GM18858 (cell line): Measurements from ENCODE around the gene HIPK2.

Experiments
- ATAC-seq: cut with Tn5 transposase; IDR thresholded peaks from one replicate; pipeline ENCODE4 v1.9.1; 2021; ENCODE audit not compliant: unreplicated experiment

HIPK2 gene

DNA sequence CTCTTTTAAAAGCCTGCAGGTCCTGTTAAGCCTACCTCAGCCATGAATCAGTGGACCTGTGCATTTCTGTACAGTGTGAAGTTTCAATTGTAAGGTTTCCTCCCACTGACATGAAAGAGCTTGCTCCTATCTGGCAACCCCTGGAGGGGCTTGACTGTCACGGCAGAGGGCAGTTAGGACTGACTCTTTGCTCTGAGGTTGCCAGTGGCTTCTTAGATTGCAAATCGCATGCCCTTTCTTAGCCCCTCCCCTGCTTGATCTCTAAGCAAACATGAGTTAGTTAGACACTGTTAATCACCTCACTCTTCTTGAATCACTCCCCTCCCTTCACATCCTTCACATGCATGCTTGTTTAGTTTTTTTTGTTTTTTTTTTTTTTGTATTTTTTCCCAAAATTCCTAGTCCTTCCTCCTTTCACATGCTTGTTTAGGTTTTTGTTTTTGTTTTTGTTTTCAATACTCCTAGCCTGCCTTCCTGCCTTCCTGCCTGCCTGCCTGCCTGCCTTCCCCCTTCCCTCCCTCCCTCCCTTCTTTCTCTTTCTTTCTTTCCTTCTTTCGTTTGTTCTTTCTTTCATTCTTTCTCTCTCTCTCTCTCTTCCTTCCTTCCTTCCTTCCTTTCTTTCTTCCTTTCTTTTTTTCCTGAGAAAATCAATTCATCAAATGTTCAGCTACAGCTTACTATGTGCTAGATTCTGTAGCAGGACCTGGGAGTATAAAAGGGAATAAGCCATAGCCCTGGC, 6.0 kb upstream of the HIPK2 start:
- ATAC-seq = no peak

DNA sequence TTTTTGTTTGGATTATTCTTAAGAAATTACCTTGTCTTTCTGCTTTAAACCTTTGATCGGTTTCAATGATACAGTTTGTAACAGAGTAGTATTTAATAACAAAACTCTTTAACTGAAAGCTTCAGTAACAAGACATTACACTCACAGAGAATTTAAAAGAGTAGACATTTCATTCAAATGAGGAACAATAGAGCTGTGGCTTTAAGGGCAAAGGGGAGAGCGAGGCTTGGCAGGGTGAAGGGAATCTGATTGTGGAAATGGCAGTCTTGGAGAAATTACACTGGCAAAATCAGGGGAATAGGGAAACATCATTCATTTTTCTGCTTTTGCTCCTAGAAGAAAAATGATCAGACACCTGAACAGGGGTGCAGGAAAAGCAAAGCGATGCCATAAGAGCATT, 5.1 kb upstream of the HIPK2 start:
- ATAC-seq = no peak

DNA sequence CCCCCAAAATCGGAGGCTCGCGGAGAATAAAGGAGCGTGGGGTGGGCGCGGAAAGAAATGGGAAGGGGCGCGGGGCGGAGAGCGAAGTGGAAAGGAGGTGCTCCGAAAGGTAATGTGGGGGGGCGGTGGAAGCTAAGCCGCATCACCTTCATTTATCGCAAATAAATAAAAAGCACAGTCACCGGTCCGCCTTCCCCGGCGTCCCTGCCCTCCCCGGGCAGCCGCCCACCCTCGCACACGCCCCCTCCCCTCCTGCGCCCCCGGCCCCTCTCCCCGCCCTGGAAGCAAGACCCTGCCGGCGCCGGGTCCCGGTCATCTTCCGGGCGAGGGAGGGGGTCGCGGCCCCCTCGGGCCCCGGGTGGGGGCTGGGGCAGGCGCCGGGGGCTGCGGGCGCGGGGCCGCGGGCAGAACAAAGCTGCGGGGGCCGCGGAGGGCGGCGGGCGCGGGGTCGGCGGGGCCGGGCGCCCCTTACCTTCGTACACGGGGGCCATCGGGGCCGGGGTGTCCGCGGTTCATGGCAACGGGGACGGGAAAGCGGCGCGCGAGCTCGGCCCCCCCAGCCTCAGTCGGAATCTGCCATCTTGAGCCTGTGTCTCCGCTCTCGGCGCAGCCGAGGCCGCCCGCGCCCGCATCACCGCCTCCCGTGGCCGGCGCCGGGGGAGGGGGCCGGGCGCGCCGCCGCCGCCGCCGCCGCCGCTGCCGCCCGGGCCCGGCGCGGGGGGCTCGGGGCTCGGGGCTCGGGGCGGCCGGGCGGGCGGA, 486 bp downstream of the HIPK2 start:
- ATAC-seq = no peak

DNA sequence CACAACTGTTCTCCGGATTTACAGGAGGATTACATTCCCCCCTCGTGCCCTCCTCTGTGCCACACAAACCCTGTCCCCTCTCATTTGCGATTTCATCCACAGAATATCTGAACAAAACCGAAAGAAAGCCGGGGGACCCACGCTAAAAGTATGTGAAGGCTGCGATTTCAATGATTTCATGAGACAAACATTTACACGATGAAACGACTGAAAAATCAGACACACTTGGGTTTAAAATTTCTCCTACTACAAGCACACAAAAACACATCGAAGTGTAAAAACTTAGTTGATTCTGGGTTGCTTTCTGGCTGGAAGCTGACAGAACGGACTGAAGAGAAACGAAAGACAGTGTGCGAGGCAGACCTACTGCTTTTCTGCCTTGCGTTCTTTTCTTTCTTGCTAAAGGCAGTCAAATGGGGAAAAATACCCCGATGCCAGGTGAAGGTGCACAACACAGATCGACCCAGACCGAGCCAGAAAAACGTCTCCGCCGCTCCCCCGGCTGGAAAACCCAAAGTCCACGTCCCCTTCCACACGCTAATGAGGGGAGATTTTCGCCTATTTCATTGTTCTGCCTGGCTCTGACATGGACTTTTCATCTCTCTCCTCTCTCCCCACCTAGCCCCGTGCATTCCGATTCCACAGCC, 1.2 kb downstream of the HIPK2 start:
- ATAC-seq = no peak

DNA sequence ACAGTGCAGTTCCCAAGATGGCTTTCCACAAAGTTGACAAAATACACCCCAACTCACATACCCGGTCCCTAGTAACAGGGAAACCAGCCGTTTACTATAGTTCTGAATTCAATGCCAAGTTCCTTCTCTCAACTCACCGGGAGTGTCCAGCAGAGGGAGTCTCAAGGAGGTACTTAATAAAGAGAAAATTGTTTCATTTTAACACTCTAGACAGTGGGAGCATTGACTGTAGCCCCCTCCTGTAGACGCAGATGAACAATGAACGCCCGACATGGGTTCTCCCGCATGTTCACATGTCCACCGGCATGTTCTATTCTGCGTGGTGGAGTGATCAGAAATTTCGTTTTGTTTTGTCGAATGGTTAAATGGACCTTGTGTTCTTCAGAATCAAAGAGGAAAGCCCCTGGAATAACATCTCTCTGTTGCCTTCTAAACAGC, 1.9 kb downstream of the HIPK2 start:
- ATAC-seq = peak; percentile 37

DNA sequence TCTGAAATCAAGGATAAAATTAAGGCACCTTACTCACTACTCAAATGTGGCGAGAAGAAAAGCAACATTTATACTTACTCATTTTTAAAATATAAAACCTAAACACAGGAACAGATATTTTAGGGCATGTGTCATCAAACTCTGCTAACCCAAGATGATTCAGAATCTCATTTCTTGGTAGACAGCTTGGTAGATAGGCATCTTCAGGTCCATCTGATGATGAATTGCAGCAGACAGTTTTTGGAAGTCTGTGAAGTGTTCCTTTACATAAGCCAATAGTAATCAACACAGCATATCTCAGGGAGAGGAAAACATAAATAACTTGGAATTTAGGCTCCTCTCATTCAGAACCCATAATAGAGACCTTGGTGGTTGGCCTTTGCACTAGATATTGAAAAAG, 3.4 kb downstream of the HIPK2 start:
- ATAC-seq = no peak

DNA sequence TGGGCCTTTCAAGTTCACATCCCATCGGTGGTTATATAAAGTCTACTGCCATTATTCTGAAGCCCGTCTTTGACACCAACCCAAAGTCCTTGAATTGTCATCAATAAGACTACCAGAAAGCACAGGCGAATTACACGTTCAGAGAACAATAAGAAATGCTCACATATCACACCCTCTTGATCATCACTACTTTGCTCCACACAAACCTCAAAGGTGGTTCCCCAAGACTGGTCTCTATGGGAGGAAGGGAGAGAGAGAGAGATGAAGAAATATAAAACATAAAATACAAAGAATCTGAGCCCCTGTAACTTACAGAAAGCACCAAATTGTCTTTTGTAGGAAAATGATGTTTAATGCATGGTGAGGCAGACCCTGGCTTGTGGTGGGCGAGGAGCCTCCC, 4.4 kb downstream of the HIPK2 start:
- no peak for ATAC-seq

DNA sequence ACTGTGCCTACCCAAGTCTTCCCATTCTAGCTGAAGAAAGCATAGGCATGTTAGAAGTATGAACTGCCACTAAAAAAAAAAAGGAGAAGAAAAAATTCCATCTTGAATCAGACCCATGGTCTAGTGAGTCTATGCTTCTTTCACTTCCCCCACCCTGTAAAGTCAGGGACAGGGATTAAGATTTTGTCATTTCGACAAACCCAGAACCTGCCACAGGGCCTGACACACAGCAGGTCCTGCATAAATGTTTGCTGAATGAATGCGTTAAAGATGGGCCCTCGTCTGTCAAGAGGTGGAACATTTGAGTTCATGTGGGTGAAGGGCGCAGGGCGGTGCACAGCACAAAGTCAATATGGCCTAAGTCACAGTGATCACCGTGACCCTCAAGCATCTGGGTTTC, 4.9 kb downstream of the HIPK2 start:
- ATAC-seq = no peak

DNA sequence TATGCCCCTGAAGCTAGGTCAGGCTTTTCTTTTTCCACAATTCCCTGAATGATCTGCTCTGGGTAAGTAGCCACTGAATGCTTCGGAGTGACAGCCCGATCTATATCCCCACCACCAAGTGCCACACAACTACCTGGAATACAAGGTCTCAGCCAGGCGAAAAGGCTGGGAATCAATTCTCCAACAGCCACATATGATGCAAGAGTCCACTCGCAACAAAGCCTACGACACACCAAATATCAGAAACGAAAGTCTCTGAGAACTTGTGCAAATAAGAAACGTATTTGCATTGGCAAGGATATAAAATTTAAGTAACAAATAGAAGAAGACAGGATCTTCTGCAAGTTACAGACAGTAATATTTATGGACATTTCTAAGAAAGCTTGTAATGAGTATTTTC, 5.7 kb downstream of the HIPK2 start:
- ATAC-seq = no peak

DNA sequence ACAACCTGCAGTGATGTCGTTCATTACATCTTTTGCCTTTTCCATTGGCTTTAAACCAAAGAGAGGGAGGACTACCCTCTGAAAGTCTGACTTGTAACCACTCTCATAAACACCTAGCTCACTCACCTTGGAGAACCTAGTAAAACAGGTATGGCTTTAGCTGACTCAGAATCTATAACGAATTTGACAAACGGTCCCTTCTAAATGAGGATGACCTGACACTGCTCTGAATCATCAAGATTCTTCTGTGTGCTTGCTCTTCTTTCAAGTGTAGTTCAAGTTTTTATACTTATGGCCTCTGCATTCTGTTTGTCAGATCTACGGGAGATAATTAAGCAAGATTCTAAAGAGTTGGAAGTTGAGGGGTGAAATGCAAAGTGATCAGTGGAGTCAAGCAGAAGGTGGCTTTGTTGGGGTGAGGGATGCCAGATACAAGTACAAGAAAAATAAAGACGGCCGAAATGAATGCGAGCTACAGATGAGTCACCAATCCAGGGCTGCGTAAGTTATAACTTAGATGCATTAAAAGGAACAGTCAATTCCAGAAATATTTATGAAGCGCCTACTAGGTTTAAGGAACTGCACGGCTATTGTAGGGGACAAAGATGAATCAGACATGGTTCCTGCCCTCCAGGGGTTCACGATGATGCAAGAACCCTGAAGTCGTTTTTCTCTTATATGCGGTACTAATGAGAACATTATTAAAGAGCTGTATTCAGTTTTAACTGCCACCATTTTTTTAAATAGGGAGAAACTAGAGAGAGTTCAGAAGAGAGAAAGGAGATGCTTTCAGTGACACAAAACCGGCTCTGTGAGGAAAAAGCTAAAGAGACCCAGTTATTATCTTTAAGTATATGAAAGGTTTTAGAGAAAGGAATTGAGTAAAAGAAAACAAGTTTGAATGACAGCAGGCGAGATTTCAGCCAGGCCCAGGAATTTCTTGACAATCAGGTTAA, 6.5 kb downstream of the HIPK2 start:
- no peak for ATAC-seq

DNA sequence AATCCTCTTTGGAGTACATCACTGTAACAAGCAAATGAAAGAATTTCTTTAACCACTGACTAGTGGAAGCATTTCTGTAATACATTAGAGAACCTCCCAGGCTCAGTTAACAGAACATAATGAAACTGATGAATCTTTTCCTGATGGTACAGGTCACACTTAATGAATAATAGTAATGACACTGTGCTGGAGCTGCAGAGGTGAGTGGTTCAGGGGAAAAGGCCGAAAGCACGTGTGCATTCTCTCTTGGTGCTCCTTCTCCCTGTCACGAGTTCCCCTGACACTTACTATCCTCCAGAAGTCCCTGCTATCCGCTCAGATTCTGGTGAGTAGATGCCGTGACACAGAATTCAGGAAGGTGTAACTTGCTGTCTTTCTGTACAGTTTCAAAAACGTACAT, 8.0 kb downstream of the HIPK2 start:
- no peak for ATAC-seq

DNA sequence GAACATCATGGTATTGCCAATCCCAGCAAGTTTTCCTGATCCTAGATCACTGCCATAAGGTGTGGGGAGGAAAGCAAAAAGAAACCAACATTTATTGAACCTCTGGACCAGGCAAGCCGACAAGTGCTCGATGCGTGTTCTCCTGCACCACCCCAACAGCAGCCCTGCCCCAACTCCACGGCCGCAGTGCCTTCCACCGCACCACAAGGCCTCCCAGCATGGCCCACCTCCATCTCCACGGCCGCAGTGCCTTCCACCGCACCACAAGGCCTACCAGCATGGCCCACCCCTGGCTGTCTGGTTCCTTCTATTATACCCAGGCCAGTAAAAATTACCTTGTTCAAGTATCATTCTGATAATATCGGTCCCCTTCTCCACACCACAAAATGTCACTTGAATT, 8.7 kb downstream of the HIPK2 start:
- ATAC-seq = no peak

DNA sequence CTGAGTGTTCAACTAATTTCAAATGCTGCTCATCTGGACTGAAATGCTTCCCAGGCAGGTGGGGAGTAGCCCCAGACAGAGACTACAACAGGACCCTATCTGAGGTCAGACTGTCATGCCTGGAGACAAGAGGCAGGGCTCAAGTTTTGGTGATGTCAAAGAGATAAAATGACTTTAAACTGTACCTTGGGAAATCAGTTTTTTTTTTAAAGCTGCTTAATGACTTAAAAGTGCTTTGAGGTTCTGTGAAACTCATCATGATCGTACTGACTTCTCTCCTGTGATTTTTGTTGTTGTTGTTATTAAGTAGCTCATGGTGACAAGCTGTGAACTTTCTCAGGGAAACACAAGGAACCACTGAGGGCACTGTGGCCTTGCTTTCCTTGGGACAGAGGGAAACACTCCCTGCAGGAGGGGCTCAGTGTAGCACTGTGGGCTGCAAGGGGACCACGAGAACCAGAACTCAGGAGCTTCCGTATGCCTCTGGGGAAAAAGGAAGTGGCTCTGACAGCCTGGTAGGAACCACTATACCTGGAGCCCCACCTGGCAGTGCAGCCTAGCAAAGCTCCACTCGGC, 9.5 kb downstream of the HIPK2 start:
- ATAC-seq = no peak

DNA sequence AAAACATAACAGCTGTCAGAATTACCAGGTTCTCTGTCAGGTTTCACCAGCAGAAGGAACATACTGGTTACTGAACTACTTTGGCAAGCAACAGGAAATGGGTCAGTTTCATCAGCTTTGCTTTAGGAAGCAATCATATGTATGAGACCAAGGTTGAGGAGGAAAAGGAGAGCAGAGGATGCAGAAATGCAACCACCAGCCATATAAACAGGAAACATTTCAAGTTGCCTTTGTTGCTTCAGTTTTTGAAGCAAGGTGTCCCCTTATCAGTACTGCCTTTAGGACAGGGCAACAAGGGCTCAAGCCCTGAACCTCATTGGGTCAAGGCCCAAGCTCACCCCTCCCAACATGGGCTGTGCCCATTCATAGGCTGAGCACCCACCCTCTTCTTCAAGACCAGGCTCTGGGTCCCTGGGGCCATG, 10.2 kb downstream of the HIPK2 start:
- peak; percentile 90 for ATAC-seq

DNA sequence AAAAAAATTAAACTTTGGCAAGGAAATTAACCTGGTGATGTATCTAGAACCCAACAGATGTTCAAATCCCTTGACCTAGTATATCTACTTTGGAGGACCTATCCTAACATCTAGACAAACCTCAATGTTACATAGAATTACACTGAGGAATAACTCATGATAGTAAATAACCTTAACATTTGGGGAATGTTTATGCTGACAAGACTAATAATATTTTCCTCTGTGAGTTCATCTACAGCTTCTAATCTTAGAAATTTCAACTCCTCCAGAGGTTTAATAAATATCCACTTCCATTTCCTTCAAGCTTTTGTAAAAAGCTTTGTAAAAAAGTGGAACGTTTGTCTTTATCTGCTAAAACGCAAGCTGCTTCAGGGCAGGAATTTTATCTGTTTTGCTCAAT, 12.7 kb downstream of the HIPK2 start:
- ATAC-seq = no peak

DNA sequence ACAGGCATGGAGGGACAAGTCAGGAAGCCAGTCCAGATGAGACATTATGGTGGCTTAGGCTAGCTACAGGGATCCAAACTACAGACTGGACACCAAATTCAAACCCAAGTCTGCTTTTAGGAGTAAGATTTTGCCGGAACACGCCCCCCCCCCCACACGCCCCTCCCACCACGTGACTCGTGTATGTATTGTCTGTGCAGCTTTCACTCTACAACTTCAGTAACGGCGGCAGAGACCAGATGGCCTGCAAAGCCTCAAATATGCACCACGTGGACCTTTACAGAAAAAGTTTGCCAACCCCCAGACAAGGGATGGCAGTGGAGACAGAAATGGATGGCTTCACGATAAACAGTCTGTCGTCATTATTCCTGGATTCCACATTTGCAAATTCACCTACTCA, 14.5 kb downstream of the HIPK2 start:
- ATAC-seq = no peak

DNA sequence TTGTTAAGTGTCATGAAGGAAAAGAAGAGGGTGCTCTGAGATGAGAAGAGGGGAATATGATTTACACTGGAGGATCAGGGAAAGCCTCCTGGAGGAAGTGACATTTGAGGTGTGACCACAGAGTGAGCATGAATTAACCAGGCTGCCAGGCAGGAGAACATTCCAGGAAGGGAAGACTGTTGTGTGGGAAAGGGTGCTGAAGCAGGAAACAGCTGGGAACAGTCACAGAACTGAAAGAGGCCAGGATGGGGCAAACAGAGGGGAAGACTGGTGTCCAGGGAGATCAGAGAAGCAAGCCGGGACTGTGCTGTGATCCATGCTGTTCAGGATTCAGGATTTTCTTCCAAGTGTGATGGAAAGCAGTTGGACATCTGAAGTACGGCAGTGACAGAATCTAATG, 14.9 kb downstream of the HIPK2 start:
- ATAC-seq = no peak

DNA sequence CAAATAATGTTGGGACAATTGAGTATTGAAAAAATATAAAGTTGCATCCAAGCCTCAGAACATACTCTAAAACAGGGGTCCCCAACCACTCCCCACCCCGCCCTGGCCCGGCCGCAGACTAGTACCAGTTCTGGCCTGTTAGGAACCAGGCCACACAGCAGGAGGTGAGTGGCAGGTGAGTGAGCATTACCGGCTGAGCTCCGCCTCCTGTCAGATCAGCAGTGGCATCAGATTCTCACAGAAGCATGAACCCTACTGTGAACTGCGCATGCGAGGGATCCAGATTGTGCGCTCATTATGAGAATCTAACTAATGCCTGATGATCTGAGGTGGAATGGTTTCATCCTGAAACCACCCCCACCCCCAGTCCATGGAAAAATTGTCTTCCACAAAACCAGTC, 19.4 kb downstream of the HIPK2 start:
- ATAC-seq = no peak

DNA sequence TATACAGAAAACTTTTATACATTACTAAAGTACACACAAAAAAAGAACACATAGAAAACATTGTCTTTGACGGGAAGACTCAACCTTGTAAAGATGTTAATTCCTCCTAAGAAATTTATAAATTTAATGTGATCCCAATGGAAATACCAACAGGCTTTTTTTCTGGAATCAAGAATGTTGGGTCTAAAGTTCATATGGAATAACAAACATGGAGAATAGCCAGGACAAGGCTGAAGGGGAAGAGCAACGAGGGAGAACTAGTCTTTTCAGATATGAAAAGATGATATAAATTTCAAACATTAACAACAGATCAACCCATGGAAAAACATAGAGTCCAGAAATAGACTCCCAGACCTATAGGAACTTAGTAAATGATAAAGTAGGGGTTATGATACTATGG, 19.8 kb downstream of the HIPK2 start:
- no peak for ATAC-seq

DNA sequence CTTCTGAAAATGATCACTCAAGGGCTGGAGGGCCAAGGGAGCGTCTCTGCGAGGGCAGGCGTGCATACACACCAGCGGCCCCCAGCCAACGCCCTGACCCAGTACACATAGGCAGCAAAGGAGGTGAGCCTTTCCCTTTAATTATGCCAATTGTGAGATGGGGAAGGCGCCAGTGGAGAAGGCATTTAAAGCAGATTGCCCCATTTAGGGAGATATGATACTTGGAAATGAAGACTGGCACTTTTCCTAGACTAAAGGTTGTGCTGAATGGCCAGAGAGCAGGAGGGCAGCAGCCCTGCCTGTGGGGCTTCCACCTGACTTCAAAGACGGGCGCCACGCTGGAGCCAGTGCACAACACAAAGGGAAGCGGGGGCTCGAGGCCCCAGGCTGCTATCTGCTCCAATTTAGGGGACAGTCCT, 24.1 kb downstream of the HIPK2 start:
- no peak for ATAC-seq
